Body of pancreas (tissue), 4 donors: Measurements from ENCODE around the gene MAGI3.

ENCODE experiments used
- CTCF ChIP-seq, 7 experiments: fragments of 450-650 bp in 4 of 7; fragments of 200-600 bp in 3 of 7; sonication (generic) in 3 of 7; IDR thresholded peaks; one replicate each; pipeline ENCODE4 v1.5.1; 2016 to 2019; ENCODE audit warnings: antibody characterized with exemption in 7 of 7
- POLR2A ChIP-seq, 3 donors: fragments of 450-650 bp; IDR thresholded peaks; one replicate each; pipeline ENCODE4 v1.6.1; 2016; ENCODE audit warnings: antibody characterized with exemption in 3 of 3, mild to moderate bottlenecking in 2 of 3

- TF ChIP-seq CTCF (IDR thresholded peaks at IDR 0.05) (no peak), POLR2A (IDR thresholded peaks at IDR 0.05) (no peak)
These were observed 203.4 kb downstream of the MAGI3 start for GRCh38 chr1:113593550-113594297.
